Neural cell (in vitro differentiated cells): ENCODE results near the gene USP4.

ENCODE experiments used
- CTCF ChIP-seq: fragments of 450-650 bp; IDR thresholded peaks from 2 replicates; pipeline ENCODE4 v1.5.1; 2014; ENCODE audit warnings: antibody characterized with exemption, mild to moderate bottlenecking, moderate library complexity; ENCODE audit not compliant: poor library complexity, severe bottlenecking
- EP300 ChIP-seq: fragments of 450-650 bp; conservative IDR thresholded peaks from 2 replicates; pipeline ENCODE4 v1.6.1; 2014; ENCODE audit warnings: antibody characterized with exemption, mild to moderate bottlenecking, moderate library complexity; ENCODE audit not compliant: poor library complexity, severe bottlenecking
- EZH2 ChIP-seq: fragments of 200-600, 300-800 bp; shearing (Covaris generic), sonication (generic); IDR thresholded peaks from 2 replicates; pipeline ENCODE4 v1.6.1; 2014; ENCODE audit warnings: antibody characterized with exemption, low read length, borderline replicate concordance, mild to moderate bottlenecking; ENCODE audit not compliant: insufficient read depth, poor library complexity, severe bottlenecking
- MXI1 ChIP-seq: fragments of 450-650 bp; conservative IDR thresholded peaks from 2 replicates; pipeline ENCODE4 v1.6.1; 2014; ENCODE audit warnings: antibody characterized with exemption, mild to moderate bottlenecking; ENCODE audit not compliant: poor library complexity, severe bottlenecking
- POLR2AphosphoS5 ChIP-seq: IDR thresholded peaks from 2 replicates; pipeline ENCODE4 v1.6.1; 2012
- RAD21 ChIP-seq: fragments of 450-650 bp; conservative IDR thresholded peaks from 2 replicates; pipeline ENCODE4 v1.6.1; 2014; ENCODE audit warnings: antibody characterized with exemption, mild to moderate bottlenecking, moderate library complexity
- REST ChIP-seq: IDR thresholded peaks from 2 replicates; pipeline ENCODE4 v1.6.1; 2012; ENCODE audit warnings: borderline replicate concordance
- SMC3 ChIP-seq: fragments of 450-650 bp; conservative IDR thresholded peaks from 2 replicates; pipeline ENCODE4 v1.6.1; 2014; ENCODE audit warnings: antibody characterized with exemption, mild to moderate bottlenecking, moderate library complexity; ENCODE audit not compliant: poor library complexity
- TAF1 ChIP-seq: IDR thresholded peaks from 2 replicates; pipeline ENCODE4 v1.6.1; 2012; ENCODE audit warnings: low read depth

- TF ChIP-seq CTCF (no peak), SMC3 (no peak), EZH2 (no peak), TAF1 (no peak), REST (no peak), EP300 (no peak), POLR2AphosphoS5 (no peak), MXI1 (no peak), RAD21 (no peak)
These were observed 79.0 kb downstream of the USP4 start for GRCh38 chr3:49260806-49261324.
